ENCODE data around the gene MMP15.

DNA sequence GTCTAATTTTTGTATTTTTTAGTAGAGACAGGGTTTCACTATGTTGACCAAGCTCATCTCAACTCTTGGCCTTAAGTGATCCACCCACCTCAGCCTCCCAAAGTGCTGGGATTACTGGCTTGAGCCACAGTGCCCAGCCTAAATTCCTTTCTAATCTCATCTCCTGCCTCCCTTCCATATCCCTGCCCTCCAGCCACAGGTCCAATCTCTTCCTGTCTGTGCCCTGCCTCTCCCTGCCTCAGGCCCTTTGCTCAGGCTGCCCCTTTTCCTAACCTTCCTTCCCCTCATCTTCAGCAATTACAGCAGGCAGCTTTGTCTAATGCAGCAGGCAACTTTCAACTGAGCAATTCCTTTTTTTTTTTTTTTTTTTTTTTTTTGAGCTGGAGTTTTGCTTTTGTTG is 56.8 kb downstream of the MMP15 start:
- TF ChIP-seq, protein P1, sequence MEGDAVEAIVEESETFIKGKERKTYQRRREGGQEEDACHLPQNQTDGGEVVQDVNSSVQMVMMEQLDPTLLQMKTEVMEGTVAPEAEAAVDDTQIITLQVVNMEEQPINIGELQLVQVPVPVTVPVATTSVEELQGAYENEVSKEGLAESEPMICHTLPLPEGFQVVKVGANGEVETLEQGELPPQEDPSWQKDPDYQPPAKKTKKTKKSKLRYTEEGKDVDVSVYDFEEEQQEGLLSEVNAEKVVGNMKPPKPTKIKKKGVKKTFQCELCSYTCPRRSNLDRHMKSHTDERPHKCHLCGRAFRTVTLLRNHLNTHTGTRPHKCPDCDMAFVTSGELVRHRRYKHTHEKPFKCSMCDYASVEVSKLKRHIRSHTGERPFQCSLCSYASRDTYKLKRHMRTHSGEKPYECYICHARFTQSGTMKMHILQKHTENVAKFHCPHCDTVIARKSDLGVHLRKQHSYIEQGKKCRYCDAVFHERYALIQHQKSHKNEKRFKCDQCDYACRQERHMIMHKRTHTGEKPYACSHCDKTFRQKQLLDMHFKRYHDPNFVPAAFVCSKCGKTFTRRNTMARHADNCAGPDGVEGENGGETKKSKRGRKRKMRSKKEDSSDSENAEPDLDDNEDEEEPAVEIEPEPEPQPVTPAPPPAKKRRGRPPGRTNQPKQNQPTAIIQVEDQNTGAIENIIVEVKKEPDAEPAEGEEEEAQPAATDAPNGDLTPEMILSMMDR (IDR thresholded peaks at IDR 0.05): no peak
- no peak for TF ChIP-seq POLR2A (IDR thresholded peaks at IDR 0.05)
